HepG2 (cell line): ENCODE data around the gene CDCA5. TPM values are rescaled to one million over a fixed set of nuclear protein-coding genes. Genes with fewer than 3 reads are reported as not detected.

Experiments used
- ETS1 ChIP-seq: sonication (generic); formaldehyde crosslinking; IDR thresholded peaks from 2 replicates; pipeline ENCODE4 v1.4.0; 2020; ENCODE audit warnings: missing genetic modification reagents
- FOXM1 ChIP-seq: sonication (generic); formaldehyde crosslinking; IDR thresholded peaks from 2 replicates; pipeline ENCODE4 v1.5.0; 2020; ENCODE audit warnings: missing genetic modification reagents
- HNRNPL ChIP-seq: fragments of 200-400 bp; formaldehyde crosslinking; IDR thresholded peaks from 2 replicates; pipeline ENCODE4 v1.6.1; 2017; ENCODE audit warnings: mild to moderate bottlenecking, low read depth, low read length
- HOMEZ ChIP-seq: IDR thresholded peaks from 2 replicates; pipeline ENCODE4 v1.6.1; 2016; ENCODE audit warnings: low read depth
- RBFOX2 ChIP-seq: fragments of 200-400 bp; formaldehyde crosslinking; IDR thresholded peaks from 2 replicates; pipeline ENCODE4 v1.6.1; 2017; ENCODE audit warnings: low read depth, mild to moderate bottlenecking, low read length
- RFX1 ChIP-seq: fragments of 450-650 bp; IDR thresholded peaks from 2 replicates; pipeline ENCODE4 v1.6.1; 2017
- WIZ ChIP-seq: sonication (generic); formaldehyde crosslinking; IDR thresholded peaks from 2 replicates; pipeline ENCODE4 v1.5.1; 2020; ENCODE audit warnings: mild to moderate bottlenecking, missing genetic modification reagents
- ZNF543 ChIP-seq: sonication (generic); formaldehyde crosslinking; IDR thresholded peaks from 2 replicates; pipeline ENCODE4 v1.4.0; 2020; ENCODE audit warnings: mild to moderate bottlenecking, missing genetic modification reagents
- ZNF780A ChIP-seq: sonication (generic); formaldehyde crosslinking; IDR thresholded peaks from 2 replicates; pipeline ENCODE4 v1.8.0; 2022; ENCODE audit warnings: mild to moderate bottlenecking, missing genetic modification reagents, moderate library complexity
- polyA plus RNA-seq, 8 experiments: library from polyadenylated mRNA; depleted of rRNA in 3 of 8; stranded (reverse) in 7 of 8; unstranded in 1 of 8; fragments of >200 nt; fragmentation: Illumina TruSeq in 4 of 8; extraction: Trizol in 4 of 8; gene quantifications; 2 replicates each; pipeline versions ENCODE4 v1.2.1 to v1.2.3, GENCODE V29; 2011 to 2016; ENCODE audit warnings: low read depth in 4 of 8, missing spikeins in 1 of 8, mixed read lengths in 1 of 8; ENCODE audit not compliant: insufficient read depth in 1 of 8
- total RNA-seq, 5 experiments: library from RNA; depleted of rRNA; stranded (reverse); fragments of >200 nt; fragmentation: Illumina TruSeq; extraction: Trizol; gene quantifications; 2 replicates each; pipeline ENCODE4 v1.2.3, GENCODE V29; 2016; ENCODE audit warnings: low read depth in 1 of 5
- TF ChIP-seq, protein P1 (sequence below), 2 experiments: fragments of 450-650 bp in 1 of 2; sonication (generic) in 1 of 2; formaldehyde crosslinking in 1 of 2; IDR thresholded peaks; 2 replicates each; pipeline versions ENCODE4 v1.6.1 to v1.8.0; 2016 to 2022; ENCODE audit warnings: antibody characterized with exemption in 1 of 2, mild to moderate bottlenecking in 1 of 2, missing genetic modification reagents in 1 of 2
- TF ChIP-seq, protein P2 (sequence below): sonication (generic); formaldehyde crosslinking; IDR thresholded peaks from 2 replicates; pipeline ENCODE4; 2020; ENCODE audit warnings: missing genetic modification reagents, mild to moderate bottlenecking, borderline replicate concordance

The CDCA5 gene
- total and polyA plus RNA-seq, 2 of the 13 experiments (the other 11 are each of a cell fraction or from before 2014, with no cell fraction given): 13.5 to 50.6 TPM

DNA sequence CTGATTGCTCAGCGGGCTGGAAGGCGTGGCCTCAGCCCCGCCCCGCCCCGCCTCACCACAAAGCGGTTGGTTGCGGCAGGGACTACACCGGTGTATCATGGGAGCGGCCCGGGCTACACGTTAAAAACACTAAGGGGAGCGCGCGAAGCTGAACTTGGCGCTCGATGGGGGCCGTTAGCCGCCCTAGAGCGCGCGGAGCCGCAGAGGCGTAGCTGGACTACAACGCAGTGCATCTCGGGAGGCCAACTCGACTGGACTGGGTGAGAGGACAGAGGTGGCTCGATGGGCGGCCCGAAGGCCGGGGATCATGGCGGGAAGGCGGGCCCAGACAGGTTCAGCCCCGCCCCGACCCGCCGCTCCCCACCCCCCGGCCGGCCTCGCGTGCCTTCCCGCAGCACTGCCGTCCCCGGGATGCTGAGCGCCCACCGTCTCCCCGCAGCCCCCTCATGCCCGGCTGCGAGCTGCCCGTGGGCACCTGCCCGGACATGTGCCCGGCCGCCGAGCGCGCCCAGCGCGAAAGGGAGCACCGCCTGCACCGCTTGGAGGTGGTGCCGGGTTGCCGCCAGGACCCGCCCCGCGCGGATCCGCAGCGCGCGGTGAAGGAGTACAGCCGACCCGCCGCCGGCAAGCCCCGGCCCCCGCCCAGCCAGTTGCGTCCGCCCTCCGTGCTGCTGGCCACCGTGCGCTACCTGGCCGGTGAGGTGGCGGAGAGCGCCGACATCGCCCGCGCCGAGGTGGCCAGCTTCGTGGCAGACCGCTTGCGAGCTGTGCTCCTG lies 42.8 kb downstream of the CDCA5 start, which contains the start of gene SAC3D1 (continued):
- TF ChIP-seq, protein P1, sequence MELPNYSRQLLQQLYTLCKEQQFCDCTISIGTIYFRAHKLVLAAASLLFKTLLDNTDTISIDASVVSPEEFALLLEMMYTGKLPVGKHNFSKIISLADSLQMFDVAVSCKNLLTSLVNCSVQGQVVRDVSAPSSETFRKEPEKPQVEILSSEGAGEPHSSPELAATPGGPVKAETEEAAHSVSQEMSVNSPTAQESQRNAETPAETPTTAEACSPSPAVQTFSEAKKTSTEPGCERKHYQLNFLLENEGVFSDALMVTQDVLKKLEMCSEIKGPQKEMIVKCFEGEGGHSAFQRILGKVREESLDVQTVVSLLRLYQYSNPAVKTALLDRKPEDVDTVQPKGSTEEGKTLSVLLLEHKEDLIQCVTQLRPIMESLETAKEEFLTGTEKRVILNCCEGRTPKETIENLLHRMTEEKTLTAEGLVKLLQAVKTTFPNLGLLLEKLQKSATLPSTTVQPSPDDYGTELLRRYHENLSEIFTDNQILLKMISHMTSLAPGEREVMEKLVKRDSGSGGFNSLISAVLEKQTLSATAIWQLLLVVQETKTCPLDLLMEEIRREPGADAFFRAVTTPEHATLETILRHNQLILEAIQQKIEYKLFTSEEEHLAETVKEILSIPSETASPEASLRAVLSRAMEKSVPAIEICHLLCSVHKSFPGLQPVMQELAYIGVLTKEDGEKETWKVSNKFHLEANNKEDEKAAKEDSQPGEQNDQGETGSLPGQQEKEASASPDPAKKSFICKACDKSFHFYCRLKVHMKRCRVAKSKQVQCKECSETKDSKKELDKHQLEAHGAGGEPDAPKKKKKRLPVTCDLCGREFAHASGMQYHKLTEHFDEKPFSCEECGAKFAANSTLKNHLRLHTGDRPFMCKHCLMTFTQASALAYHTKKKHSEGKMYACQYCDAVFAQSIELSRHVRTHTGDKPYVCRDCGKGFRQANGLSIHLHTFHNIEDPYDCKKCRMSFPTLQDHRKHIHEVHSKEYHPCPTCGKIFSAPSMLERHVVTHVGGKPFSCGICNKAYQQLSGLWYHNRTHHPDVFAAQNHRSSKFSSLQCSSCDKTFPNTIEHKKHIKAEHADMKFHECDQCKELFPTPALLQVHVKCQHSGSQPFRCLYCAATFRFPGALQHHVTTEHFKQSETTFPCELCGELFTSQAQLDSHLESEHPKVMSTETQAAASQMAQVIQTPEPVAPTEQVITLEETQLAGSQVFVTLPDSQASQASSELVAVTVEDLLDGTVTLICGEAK (IDR thresholded peaks at IDR 0.05): no peak
- TF ChIP-seq, protein P1 (CRISPR knock-in tag; IDR thresholded peaks at IDR 0.05): peak; percentile 66
- TF ChIP-seq ETS1 (CRISPR knock-in tag) (peak; percentile 64; the same call in 1 of the 2 replicates), RBFOX2 (peak; percentile 79), HNRNPL (no peak), FOXM1 (CRISPR knock-in tag) (no peak), ZNF780A (no peak), RFX1 (no peak), WIZ (CRISPR knock-in tag) (peak; percentile 20; the same call in 1 of the 2 replicates), ZNF543 (CRISPR knock-in tag) (peak; percentile 55; the same call in 1 of the 2 replicates), HOMEZ (CRISPR knock-in tag) (no peak)
- TF ChIP-seq, protein P2, sequence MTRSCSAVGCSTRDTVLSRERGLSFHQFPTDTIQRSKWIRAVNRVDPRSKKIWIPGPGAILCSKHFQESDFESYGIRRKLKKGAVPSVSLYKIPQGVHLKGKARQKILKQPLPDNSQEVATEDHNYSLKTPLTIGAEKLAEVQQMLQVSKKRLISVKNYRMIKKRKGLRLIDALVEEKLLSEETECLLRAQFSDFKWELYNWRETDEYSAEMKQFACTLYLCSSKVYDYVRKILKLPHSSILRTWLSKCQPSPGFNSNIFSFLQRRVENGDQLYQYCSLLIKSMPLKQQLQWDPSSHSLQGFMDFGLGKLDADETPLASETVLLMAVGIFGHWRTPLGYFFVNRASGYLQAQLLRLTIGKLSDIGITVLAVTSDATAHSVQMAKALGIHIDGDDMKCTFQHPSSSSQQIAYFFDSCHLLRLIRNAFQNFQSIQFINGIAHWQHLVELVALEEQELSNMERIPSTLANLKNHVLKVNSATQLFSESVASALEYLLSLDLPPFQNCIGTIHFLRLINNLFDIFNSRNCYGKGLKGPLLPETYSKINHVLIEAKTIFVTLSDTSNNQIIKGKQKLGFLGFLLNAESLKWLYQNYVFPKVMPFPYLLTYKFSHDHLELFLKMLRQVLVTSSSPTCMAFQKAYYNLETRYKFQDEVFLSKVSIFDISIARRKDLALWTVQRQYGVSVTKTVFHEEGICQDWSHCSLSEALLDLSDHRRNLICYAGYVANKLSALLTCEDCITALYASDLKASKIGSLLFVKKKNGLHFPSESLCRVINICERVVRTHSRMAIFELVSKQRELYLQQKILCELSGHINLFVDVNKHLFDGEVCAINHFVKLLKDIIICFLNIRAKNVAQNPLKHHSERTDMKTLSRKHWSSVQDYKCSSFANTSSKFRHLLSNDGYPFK (CRISPR knock-in tag): peak; percentile 82; the same call in 1 of the 2 replicates
